Mammary epithelial cell (primary cell): Measurements from ENCODE around the gene RFX8.

Experiments used
- EZH2 ChIP-seq: IDR thresholded peaks from 2 replicates; pipeline ENCODE4 v1.6.1; 2012; ENCODE audit warnings: low read length, inconsistent platforms, borderline replicate concordance
- TF ChIP-seq, protein P1 (sequence below), 2 donors: IDR thresholded peaks in 1 of 2; conservative IDR thresholded peaks in 1 of 2; 2 replicates each; pipeline ENCODE4 v1.5.1; 2011 to 2012; ENCODE audit warnings: inconsistent platforms in 2 of 2, low read length in 2 of 2, mild to moderate bottlenecking in 2 of 2, control low read depth in 1 of 2, low read depth in 1 of 2; ENCODE audit not compliant: insufficient read depth in 1 of 2; ENCODE audit errors: extremely low read depth in 1 of 2

DNA sequence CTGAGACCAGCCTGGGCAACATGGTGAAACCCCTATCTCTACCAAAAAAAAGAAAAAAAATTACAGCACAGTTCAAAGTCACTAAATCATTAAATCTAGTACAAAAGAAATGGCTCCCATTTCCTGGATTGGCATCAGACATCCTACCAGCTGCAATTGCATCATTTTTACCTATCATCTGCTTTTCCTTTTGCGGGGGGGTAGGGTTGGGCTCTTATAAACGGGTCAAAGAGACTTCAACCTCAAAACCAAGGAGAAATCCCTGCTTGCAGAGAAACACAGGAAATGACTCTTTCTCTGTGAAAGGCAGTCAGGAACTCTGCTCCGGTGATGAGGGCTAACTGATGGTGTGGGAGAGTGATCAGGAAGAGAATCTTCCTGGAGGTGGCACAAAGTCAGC lies 45.3 kb upstream of the RFX8 start:
- TF ChIP-seq, protein P1, sequence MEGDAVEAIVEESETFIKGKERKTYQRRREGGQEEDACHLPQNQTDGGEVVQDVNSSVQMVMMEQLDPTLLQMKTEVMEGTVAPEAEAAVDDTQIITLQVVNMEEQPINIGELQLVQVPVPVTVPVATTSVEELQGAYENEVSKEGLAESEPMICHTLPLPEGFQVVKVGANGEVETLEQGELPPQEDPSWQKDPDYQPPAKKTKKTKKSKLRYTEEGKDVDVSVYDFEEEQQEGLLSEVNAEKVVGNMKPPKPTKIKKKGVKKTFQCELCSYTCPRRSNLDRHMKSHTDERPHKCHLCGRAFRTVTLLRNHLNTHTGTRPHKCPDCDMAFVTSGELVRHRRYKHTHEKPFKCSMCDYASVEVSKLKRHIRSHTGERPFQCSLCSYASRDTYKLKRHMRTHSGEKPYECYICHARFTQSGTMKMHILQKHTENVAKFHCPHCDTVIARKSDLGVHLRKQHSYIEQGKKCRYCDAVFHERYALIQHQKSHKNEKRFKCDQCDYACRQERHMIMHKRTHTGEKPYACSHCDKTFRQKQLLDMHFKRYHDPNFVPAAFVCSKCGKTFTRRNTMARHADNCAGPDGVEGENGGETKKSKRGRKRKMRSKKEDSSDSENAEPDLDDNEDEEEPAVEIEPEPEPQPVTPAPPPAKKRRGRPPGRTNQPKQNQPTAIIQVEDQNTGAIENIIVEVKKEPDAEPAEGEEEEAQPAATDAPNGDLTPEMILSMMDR (conservative IDR thresholded peaks at IDR 0.05 in 1 of 2, IDR thresholded peaks at IDR 0.05 in 1 of 2; ENCODE audit: extremely low read depth in 1 of 2, insufficient read depth in 1 of 2, low read depth in 1 of 2, low read length in 2 of 2), result no peak
- TF ChIP-seq EZH2, result no peak
